Measurements from ENCODE around the gene EIF3K.

DNA sequence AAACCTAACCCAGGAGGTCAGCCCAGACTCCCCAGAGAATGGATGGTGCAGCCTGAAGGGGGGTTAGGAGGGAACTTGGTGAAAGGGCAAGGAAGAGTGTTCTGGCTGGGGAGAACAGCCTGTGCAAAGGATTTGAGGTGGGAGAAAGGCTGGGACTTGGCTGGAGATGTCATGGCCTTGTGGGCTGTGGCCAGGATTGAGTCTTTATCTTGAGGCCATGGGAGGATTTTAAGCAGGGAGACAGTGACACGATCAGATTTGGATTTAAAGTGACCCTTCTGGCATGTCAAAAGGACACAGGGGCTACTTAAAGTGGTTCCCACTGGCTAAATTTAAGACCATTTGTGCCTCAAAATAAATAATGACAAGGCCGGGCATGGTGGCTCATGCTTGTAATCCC lies 30.9 kb upstream of the EIF3K start:
- no peak for TF ChIP-seq EZH2 (optimal IDR thresholded peaks at IDR 0.05; ENCODE audit: low read depth, low read length)
- no peak for TF ChIP-seq CTCF (IDR thresholded peaks at IDR 0.05; ENCODE audit: low read length)
- no peak for TF ChIP-seq EZH2phosphoT487 (IDR thresholded peaks at IDR 0.05; ENCODE audit: low read length)
